HEK293T (cell line): Measurements from ENCODE around the gene LMTK3.

ENCODE experiments used
- CTCF ChIA-PET: fragments of 350-600 bp; formaldehyde crosslinking; extraction: SDS; loops from one replicate; lab custom pipeline; 2021; ENCODE audit warnings: antibody characterized with exemption, inconsistent platforms; lab: Yijun Ruan, JAX
- POLR2A ChIA-PET: fragments of 350-600 bp; formaldehyde crosslinking; extraction: SDS; loops from one replicate; lab custom pipeline; 2020; ENCODE audit warnings: antibody characterized with exemption, inconsistent platforms; lab: Yijun Ruan, JAX
- DNase-seq: peaks from one replicate; pipeline ENCODE4 v3.0.0; 2012; ENCODE audit warnings: mixed read lengths; ENCODE audit errors: extremely low spot score
- BHLHE40 ChIP-seq: fragments of 450-650 bp; IDR thresholded peaks from 2 replicates; pipeline ENCODE4 v1.6.1; 2016; ENCODE audit warnings: mild to moderate bottlenecking, moderate library complexity, borderline replicate concordance
- CTBP1 ChIP-seq: fragments of 450-650 bp; IDR thresholded peaks from 2 replicates; pipeline ENCODE4 v1.6.1; 2016; ENCODE audit warnings: borderline replicate concordance
- ELF4 ChIP-seq: fragments of 450-650 bp; IDR thresholded peaks from 2 replicates; pipeline ENCODE4 v1.6.1; 2017; ENCODE audit warnings: antibody characterized with exemption
- FOXA1 ChIP-seq: fragments of 450-650 bp; IDR thresholded peaks from 2 replicates; pipeline ENCODE4 v1.6.1; 2016; ENCODE audit warnings: mild to moderate bottlenecking
- FOXK2 ChIP-seq: fragments of 450-650 bp; IDR thresholded peaks from 2 replicates; pipeline ENCODE4 v1.6.1; 2016; ENCODE audit warnings: mild to moderate bottlenecking
- FOXM1 ChIP-seq: fragments of 450-650 bp; IDR thresholded peaks from 2 replicates; pipeline ENCODE4 v1.6.1; 2017; ENCODE audit warnings: mild to moderate bottlenecking, borderline replicate concordance
- HDGF ChIP-seq: fragments of 450-650 bp; IDR thresholded peaks from 2 replicates; pipeline ENCODE4 v1.6.1; 2017; ENCODE audit warnings: antibody characterized with exemption, borderline replicate concordance
- L3MBTL2 ChIP-seq: fragments of 450-650 bp; conservative IDR thresholded peaks from 2 replicates; pipeline ENCODE4 v1.6.1; 2016; ENCODE audit warnings: mild to moderate bottlenecking
- LEF1 ChIP-seq: fragments of 450-650 bp; IDR thresholded peaks from 2 replicates; pipeline ENCODE4 v1.6.1; 2017; ENCODE audit warnings: mild to moderate bottlenecking, borderline replicate concordance
- NFRKB ChIP-seq: fragments of 450-650 bp; IDR thresholded peaks from 2 replicates; pipeline ENCODE4 v1.6.1; 2016; ENCODE audit warnings: mild to moderate bottlenecking, moderate library complexity
- SP1 ChIP-seq: fragments of 450-650 bp; IDR thresholded peaks from 2 replicates; pipeline ENCODE4 v1.6.1; 2017
- SUZ12 ChIP-seq: fragments of 450-650 bp; IDR thresholded peaks from 2 replicates; pipeline ENCODE4 v1.6.1; 2016; ENCODE audit warnings: mild to moderate bottlenecking
- TARDBP ChIP-seq: fragments of 450-650 bp; IDR thresholded peaks from 2 replicates; pipeline ENCODE4 v1.6.1; 2016
- ZNF384 ChIP-seq: fragments of 450-650 bp; IDR thresholded peaks from 2 replicates; pipeline ENCODE4 v1.6.1; 2016
- TF ChIP-seq, protein P1 (sequence below): fragments of 450-650 bp; IDR thresholded peaks from 2 replicates; pipeline ENCODE4 v1.6.1; 2016

Gene LMTK3

DNA sequence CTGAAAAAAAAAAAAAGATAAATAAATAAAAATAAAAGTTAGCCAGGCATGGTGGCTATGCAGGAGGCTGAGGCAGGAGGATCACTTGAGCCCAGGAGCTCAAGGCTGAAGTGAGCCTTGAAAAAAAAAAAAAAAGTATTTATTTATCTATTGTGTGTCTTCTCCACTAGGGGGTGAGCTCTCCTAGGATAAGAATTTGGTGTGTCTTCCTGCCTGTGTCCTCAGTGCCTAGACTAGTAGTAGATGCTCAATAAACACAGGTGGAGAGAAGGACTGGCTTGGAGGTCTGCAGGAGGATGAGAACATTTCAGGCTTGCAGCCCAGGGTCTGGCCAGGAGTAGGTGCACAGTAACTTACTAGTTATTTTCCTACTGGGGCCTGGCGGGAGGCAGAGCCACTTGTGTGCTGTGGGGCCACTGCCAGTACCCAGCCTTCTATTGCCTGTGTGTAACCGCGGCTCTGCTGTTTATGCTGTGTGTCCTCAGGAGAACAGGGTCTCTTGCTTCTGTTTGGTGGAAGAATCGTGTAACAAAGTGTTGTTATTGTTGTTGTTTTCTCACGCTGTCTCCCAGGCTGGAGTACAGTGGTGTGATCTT lies 5.4 kb downstream of the LMTK3 start:
- no peak for TF ChIP-seq TARDBP
- no peak for TF ChIP-seq FOXA1
- peak; percentile 98 for TF ChIP-seq ZNF384
- POLR2A ChIA-PET = interaction anchor here (0.7 to 1.9 kb wide), 5 partner anchors 13 to 106 kb away, joined by 3 to 7 read pairs (median 3); no protein-coding TSS in a partner anchor
- no peak for DNase-seq
- CTCF ChIA-PET = interaction anchor here (0.6 to 4.1 kb wide), 11 partner anchors 10 to 1261 kb away, joined by 3 to 52 read pairs (median 4); no protein-coding TSS in a partner anchor

DNA sequence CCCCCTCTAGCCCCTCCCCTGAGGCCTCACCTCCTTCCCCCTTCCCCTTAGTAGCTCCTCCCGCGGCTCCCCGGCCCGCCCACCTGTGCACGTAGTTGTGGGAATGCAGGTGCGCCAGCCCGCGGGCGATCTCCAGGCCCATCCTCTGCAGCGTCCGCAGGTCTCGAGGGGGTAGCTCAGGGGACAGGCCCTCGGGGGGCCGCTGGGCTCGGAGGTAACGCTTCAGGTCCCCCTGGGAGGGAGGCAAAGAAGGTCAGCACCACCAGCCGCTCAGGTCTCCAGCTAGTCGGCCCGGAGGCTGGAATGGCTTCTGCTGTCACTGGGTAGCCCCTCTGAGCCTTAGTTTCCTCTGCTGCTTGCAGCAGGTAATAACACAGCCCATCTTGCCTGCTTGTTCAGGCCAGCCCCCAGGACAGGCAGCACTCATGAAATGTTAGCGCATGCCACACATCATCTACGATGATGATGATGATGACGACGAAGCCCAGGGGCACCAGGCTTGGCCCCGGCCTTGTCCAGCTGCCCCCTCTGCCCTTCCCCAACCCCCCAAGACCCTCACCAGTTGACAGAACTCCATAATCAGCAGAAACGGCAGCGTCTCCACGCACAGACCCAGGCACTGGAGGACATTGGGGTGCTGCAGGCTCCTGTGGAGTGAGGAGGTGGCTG lies 9.2 kb downstream of the LMTK3 start:
- DNase-seq = no peak
- TF ChIP-seq NFRKB = no peak
- no peak for TF ChIP-seq SP1
- TF ChIP-seq TARDBP = no peak
- TF ChIP-seq BHLHE40 = no peak
- TF ChIP-seq L3MBTL2 = no peak
- no peak for TF ChIP-seq ELF4
- no peak for TF ChIP-seq FOXK2
- no peak for TF ChIP-seq LEF1
- no peak for TF ChIP-seq SUZ12
- TF ChIP-seq FOXM1 = no peak
- TF ChIP-seq, protein P1, sequence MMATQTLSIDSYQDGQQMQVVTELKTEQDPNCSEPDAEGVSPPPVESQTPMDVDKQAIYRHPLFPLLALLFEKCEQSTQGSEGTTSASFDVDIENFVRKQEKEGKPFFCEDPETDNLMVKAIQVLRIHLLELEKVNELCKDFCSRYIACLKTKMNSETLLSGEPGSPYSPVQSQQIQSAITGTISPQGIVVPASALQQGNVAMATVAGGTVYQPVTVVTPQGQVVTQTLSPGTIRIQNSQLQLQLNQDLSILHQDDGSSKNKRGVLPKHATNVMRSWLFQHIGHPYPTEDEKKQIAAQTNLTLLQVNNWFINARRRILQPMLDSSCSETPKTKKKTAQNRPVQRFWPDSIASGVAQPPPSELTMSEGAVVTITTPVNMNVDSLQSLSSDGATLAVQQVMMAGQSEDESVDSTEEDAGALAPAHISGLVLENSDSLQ = no peak
- ChIA-PET CTCF (interaction anchor here (0.6 to 1.1 kb wide), 2 partner anchors 81 to 119 kb away, joined by 3 to 9 read pairs; no protein-coding TSS in a partner anchor), POLR2A (interaction anchor here (1.0 to 1.5 kb wide), 6 partner anchors 9 to 140 kb away, joined by 3 to 6 read pairs (median 5); partner anchors contain the start of genes RPL18 and SPHK2)

DNA sequence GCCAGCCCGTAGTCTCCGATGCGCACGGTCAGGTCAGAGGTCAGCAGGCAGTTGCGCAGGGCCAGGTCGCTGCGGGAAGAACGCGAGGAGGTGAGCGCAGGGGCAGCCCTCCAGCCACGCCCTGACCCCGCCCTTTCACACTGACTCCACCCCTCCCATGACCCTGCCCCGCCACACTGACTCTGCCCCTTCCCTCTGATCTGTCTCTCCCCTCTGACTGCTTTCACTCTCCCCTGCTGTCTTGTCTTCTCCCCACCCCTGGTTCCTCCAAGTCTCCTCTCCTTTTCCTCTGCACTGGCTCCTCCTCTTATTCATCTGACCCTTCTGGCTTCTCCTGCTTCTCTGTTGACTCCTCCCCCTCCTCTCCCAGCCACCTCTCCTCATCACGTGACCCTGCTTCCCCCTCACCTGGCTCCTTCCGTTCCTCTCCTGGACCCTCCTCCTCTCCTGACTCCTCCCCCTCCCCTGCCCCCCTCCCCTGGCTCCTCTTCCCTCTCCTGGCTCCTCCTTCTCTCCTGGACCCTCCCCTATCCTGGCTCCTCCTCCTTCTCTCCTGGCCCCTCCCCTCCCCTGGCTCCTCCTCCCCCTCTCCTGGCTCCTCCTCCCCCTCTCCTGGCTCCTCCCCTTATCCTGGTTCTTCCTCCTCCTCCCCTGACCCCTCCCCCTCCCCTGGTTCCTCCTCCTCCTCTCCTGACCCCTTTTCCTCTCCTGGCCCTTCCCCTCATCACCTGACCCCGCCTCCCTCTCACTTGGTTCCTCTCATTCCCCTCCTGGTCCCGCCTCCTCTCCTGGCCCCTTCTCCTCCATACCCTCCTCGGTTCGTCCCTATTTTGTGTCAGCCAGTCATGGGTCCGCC lies 9.9 kb downstream of the LMTK3 start:
- ChIA-PET CTCF (interaction anchor here (0.6 to 1.4 kb wide), 3 partner anchors 12 to 119 kb away, joined by 3 to 9 read pairs (median 4); no protein-coding TSS in a partner anchor), POLR2A (interaction anchor here (1.0 to 1.5 kb wide), 6 partner anchors 8 to 139 kb away, joined by 3 to 6 read pairs (median 5); partner anchors contain the start of genes RPL18 and SPHK2)
- TF ChIP-seq SP1 (peak; percentile 63; the same call in 1 of the 2 replicates), CTBP1 (no peak)
- peak; percentile 88 for DNase-seq

DNA sequence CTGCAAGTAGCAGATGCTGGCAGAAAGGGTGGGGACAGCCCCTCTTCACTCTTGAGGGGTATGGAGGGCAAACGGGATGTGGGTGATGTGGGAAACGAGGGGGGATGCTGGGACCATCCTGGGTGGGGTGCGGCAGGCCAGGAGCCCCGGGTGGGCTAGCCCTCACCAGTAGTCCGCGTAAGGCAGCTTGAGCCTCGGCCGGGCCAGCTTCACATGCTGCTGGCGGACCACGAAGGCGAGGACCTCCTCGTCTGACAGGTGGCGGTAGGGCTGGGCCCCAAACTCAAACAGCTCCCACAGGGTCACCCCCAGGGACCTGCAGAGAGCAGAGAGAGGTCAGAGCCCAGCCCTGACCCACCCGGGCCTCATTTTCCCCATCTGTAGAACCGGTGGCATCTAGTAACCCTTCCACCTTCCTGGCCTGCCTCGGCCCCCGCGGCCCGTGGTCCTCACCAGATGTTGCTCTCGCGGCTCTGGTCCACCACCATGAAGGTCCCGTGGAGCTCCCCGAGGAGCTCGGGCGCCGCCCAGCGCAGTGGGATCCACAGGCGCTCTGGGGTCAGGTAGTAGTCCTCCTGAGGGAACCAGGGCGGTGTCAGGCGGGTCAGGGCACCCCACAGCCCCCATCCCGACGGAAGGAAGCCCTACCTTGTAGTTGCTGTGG lies 10.7 kb downstream of the LMTK3 start:
- TF ChIP-seq LEF1 = no peak
- TF ChIP-seq, protein P1 = no peak
- no peak for TF ChIP-seq ZNF384
- TF ChIP-seq FOXM1 = no peak
- no peak for TF ChIP-seq CTBP1
- TF ChIP-seq FOXK2 = no peak
- no peak for TF ChIP-seq TARDBP
- no peak for TF ChIP-seq SUZ12
- TF ChIP-seq BHLHE40 = no peak
- no peak for TF ChIP-seq ELF4
- ChIA-PET POLR2A (interaction anchor here (1.1 kb wide), 1 partner anchor 13 kb away, joined by 4 read pairs; no protein-coding TSS in a partner anchor), CTCF (interaction anchor here (1.4 kb wide), 1 partner anchor 11 kb away, joined by 4 read pairs; no protein-coding TSS in a partner anchor)
- no peak for DNase-seq

DNA sequence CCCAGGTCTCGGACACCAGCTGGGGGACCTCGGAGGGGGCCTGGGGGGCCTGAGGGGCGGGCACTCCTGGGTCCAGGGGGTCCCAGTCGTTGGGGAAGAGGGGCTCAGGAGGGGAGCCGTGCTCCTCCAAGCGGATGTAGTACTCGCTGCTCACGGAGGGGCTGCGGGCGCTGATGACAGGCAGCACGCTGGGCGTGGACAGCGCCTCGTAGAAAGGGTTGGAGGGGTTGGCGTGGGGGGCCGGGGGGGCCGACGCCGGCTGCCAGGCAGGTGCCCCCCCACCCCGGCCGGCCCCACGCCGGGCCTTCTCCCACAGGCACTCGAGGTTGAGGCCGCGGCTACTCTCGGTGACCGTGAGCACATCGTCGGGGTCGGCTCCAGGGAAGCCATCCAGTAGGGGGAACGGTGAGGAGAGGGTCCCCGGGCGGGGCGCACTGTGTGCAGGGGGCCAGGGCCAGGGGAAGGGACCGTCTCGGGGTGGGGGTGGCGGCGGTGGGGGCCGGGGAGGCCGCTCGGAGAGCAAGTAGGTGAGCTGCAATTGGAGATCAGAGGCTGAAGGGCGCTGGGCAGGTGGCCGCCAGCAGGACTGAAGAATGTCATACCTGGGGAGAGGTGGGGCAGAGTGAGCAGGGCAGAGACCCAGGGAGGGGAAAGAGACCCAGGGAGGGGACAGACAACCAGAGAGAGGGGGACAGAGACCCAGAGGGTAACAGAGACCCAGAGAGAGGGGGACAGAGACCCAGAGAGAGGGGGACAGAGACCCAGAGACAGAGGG lies 12.1 kb downstream of the LMTK3 start:
- no peak for DNase-seq
- TF ChIP-seq ELF4 (no peak), NFRKB (no peak)
- ChIA-PET POLR2A (no interaction called here), CTCF (no interaction called here)

DNA sequence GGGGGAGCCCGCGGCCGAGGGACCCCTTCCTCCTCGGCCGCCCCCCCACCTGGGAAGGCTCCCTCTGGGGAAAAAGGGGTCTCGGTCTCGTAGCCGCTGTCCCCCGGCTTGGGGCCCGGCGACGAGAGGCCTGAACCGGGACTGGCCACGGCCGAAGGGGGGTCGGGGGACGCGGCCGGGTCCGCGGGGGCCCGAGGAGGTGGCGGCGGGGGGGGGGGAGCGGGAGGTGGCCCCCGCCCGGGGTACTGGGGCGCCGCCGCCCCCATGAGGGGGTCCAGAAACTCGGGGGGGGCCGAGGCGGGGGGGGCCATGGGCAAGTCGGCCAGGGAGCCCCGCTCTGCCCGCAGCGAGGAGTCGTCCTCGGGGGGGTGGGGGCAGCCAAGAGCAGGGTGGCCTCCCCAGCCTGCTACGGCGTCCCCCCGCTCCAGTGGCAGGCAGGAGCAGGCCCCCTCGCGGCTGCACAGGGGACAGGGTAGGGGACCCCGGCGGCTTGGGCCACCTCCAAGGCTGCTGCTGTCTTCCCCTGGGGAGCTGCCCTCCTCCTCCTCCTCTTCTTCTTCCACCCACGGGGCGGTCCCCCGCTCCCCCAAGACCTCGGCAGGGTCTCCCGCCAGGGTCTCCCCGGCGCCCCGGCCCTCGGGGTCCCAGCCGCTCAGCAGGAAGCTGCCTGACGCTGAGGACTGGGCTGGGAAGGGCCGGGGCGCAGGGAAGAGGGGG lies 12.9 kb downstream of the LMTK3 start:
- CTCF ChIA-PET = no interaction called here
- TF ChIP-seq FOXK2 (no peak), HDGF (no peak), TARDBP (no peak), NFRKB (no peak), SUZ12 (no peak), L3MBTL2 (no peak), SP1 (no peak), LEF1 (no peak)
- no peak for DNase-seq
- POLR2A ChIA-PET = no interaction called here
